Mucosa of rectum (tissue), 2 donors: ENCODE data around the gene GPR176.

Source experiments
- H3K27ac ChIP-seq, 2 donors: one replicate each; pipeline ENCODE4 v1.7.0; 2013; ENCODE audit warnings: inconsistent platforms in 2 of 2, low read depth in 2 of 2, low read length in 2 of 2
- H3K27me3 ChIP-seq, 2 donors: one replicate each; pipeline ENCODE4 v1.7.0; 2013; ENCODE audit warnings: low read length in 2 of 2; ENCODE audit not compliant: control insufficient read depth in 2 of 2, insufficient read depth in 2 of 2
- H3K36me3 ChIP-seq, 2 donors: one replicate each; pipeline ENCODE4 v1.7.0; 2013; ENCODE audit warnings: low read length in 2 of 2; ENCODE audit not compliant: control insufficient read depth in 2 of 2, insufficient read depth in 2 of 2
- H3K4me1 ChIP-seq, 2 donors: one replicate each; pipeline ENCODE4 v1.7.0; 2013; ENCODE audit warnings: low read length in 2 of 2, mild to moderate bottlenecking in 1 of 2; ENCODE audit not compliant: control insufficient read depth in 2 of 2, insufficient read depth in 2 of 2
- H3K4me3 ChIP-seq, 2 donors: one replicate each; pipeline ENCODE4 v1.7.0; 2013; ENCODE audit warnings: low read length in 2 of 2
- H3K9ac ChIP-seq, 2 donors: one replicate each; pipeline ENCODE4 v1.7.0; 2013; ENCODE audit warnings: low read length in 2 of 2, low read depth in 1 of 2, mild to moderate bottlenecking in 1 of 2
- H3K9me3 ChIP-seq, 2 donors: one replicate each; pipeline ENCODE4 v1.7.0; 2013; ENCODE audit warnings: low read length in 2 of 2; ENCODE audit not compliant: control insufficient read depth in 2 of 2
- donor health status: healthy.
- donor health status: Normal muscosa, but diverticular disease.

Gene GPR176

DNA sequence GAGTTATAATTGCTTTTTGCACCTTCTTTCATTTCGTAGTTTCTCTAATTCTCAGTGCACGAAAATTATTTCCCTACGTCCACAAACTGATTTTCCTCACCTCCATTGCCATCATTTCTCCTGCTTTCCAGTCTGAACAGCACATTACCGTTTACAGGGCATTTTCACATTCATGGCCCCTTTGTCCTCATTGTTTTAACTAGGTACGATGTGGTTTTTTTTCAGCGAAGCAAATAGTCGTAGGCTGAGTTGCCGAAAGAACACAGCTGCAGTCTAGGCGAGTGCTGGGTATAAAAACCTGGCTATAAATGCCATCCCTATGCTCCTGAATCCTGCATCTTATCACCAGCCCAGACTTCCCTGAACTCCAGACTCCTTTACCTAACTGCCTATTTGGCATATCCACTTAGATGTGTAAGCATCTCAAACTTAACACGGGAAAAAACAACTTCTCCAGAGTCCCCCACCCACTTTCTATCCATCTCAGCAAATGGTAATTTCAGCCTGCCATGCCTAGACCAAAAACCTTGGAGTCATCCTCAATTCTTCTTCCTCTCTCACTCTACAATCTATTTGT, 136.7 kb downstream of the GPR176 start:
- H3K4me1 ChIP-seq = peaks cover 5 to 10% of the 10 kb centered on the region in 2 donors
- H3K4me3 ChIP-seq = peak overlapping the region; percentile 90 to 98
- H3K27ac ChIP-seq = peak overlapping the region; percentile 56 to 76
- no peaks in the 10 kb centered on the region for H3K36me3 ChIP-seq
- H3K27me3 ChIP-seq = no peaks in the 10 kb centered on the region
- H3K9me3 ChIP-seq = no peaks in the 10 kb centered on the region
- peak overlapping the region; percentile 76 to 88 for H3K9ac ChIP-seq

DNA sequence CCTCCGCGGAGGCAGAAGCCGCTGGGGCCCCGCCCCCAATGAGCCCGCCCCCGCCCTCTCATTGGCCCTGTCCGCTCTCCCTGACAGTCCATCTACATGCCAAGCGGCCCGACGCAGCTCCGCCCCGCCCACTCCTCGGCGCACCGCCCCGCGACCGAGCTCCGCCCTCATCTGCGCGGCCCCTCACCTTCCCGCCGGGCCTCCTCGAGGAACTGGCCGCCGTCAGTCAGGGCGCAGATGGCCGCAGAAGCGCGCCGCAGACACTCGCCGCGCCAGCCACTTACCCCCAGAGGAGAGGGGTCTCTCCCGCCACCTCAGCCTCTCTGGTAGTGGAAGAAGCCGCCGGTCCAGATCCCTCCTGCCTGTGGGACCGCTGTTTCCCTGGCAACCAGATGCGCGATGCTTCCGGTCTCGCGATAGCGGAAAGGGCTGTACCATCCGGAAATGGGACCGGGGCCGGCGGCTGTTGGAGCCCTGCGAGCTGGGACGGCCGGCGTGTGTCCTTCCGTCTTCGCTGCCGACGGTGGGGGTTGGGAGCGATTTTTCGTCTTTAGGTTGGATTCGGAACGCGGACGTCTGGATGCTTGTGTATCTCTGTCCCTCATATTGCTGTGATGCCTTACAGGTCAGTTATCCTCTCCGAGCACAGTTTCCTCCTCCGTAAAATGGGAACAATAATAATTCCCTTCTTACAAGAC, 137.5 kb downstream of the GPR176 start, which contains the start of gene FSIP1:
TSS of gene FSIP1 (minus strand) at position 401 of the 698 bp plus-strand sequence. CDS start 6,317 bp downstream, outside the sequence.
- Histone ChIP-seq H3K27me3 (no peaks in the 10 kb centered on the region), H3K36me3 (no peaks in the 10 kb centered on the region), H3K4me1 (peaks cover 5 to 10% of the 10 kb centered on the region in 2 donors), H3K9ac (peak within 1 kb of the TSS; percentile 76 to 88), H3K4me3 (peak within 1 kb of the TSS; percentile 90 to 98), H3K27ac (peak within 1 kb of the TSS; percentile 58 to 76), H3K9me3 (no peaks in the 10 kb centered on the region)

GRCh38 chr15:39781967-39782302, 138.1 kb downstream of the GPR176 start:
- H3K27me3 ChIP-seq = no peaks in the 10 kb centered on the region
- H3K36me3 ChIP-seq = no peaks in the 10 kb centered on the region
- H3K27ac ChIP-seq = peak overlapping the region; percentile 39 to 57
- H3K9me3 ChIP-seq = no peaks in the 10 kb centered on the region
- no peak overlapping the region for H3K9ac ChIP-seq
- peaks cover 5 to 10% of the 10 kb centered on the region in 2 donors for H3K4me1 ChIP-seq
- peak overlapping the region; percentile 20 to 98 for H3K4me3 ChIP-seq

DNA sequence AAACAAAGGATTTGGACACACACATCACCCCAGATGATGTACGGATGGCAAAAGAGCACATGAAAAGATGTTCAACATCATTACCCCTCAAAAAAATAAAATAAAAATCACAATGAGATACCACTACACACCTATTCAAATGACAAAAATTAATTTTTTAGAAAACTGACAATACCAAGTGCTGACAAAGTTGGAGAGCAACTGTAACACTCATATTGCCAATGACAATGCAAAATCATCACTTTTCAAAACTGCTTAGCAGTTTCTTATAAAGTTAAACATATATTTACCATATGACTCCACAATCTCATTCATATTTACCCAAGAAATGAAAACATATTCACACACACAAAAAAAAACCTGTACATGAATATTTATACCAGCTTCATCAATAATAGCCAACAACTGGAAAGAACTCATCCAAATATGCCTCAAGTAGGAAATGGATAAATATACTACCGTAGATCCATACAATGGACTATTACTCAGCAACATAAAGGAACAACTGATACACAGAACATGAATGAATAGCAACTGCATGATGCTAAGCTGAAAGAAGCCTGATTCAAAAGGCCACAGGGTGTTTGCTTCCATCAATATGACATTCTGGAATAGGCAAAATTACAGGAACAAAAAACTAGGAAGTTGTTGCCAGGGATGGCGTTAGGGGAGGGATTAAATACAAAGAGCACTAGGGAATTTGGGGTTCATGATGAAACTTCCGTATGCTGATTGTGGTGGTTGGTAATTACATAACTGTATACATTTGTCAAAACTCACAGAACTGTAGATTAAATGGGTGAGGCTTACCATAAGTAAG, 138.7 kb downstream of the GPR176 start:
- no peak overlapping the region for H3K9ac ChIP-seq
- no peaks in the 10 kb centered on the region for H3K27me3 ChIP-seq
- H3K9me3 ChIP-seq = no peaks in the 10 kb centered on the region
- peaks cover 5 to 10% of the 10 kb centered on the region in 2 donors for H3K4me1 ChIP-seq
- no peak overlapping the region for H3K4me3 ChIP-seq
- H3K27ac ChIP-seq = no peak overlapping the region
- no peaks in the 10 kb centered on the region for H3K36me3 ChIP-seq

DNA sequence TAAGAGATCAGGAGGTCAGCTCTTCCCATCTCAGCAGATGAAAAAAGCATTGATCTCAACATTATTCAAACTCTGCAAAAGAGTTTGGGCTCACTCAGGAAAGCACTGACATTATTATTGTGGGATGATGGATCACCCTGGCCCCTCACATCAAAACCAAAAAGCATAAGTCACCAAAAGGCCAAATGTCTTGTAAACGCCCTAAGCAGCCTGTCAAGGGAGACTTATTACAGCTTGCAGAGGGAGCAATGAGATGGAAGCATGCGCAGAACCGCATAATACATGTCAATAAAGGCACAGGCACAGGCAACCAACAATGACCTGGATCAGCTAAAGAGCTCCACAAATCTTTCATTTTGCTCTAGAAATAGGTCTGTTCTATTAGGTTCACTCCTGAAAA, 142.0 kb downstream of the GPR176 start:
- H3K36me3 ChIP-seq = no peaks in the 10 kb centered on the region

DNA sequence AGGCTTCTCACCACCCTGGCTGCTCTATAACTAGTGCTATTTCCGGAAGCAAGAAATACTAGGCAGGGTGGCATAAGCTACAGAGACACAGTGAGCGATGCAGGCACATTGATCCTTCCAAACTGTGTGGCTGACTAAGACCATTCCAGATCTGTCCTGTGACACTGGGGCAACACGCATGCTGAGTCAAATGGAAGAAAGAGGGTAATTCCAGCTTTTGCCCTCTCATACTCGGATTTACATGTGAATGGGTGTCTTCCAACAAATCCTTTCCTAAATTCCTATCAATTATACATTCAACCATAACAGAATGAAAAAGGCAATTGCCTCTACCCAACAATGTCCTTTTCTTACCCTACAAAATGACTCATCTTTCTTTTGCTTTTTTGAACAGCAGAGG, 142.6 kb downstream of the GPR176 start:
- no peaks in the 10 kb centered on the region for H3K9me3 ChIP-seq
- H3K27ac ChIP-seq = no peak overlapping the region
- no peak overlapping the region for H3K9ac ChIP-seq
- H3K36me3 ChIP-seq = no peaks in the 10 kb centered on the region
- no peaks in the 10 kb centered on the region for H3K27me3 ChIP-seq
- H3K4me3 ChIP-seq = no peak overlapping the region
- no peaks in the 10 kb centered on the region for H3K4me1 ChIP-seq

More for the DNA sequence above, 142.0 kb downstream of the GPR176 start:
- Histone ChIP-seq H3K4me1 (no peaks in the 10 kb centered on the region), H3K9ac (no peak overlapping the region), H3K4me3 (no peak overlapping the region), H3K27me3 (no peaks in the 10 kb centered on the region), H3K9me3 (no peaks in the 10 kb centered on the region), H3K27ac (no peak overlapping the region)

DNA sequence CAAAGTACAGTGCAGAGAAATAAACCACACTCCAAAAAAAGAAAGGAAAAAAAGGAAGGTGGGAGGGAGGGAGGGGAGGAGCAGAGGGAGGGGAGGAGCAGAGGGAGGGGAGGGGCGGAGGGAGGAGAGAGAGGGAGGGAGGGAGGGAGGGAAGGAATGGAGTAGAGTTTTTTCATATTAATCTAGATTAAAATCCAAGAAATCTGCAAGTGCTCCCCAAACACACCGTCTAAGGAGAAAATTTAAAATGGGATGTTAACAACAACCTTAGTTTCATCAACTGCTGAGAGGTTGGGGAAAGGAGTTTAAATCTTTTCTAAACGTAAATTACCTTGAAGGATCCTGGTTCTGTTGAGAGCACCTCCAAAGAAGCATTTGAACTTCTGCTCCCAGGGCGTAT, 144.0 kb downstream of the GPR176 start:
- Histone ChIP-seq H3K9ac (no peak overlapping the region), H3K27me3 (no peaks in the 10 kb centered on the region), H3K9me3 (no peaks in the 10 kb centered on the region), H3K4me1 (no peaks in the 10 kb centered on the region), H3K4me3 (no peak overlapping the region), H3K36me3 (no peaks in the 10 kb centered on the region), H3K27ac (no peak overlapping the region)

GRCh38 chr15:39774688-39775267, 145.3 kb downstream of the GPR176 start:
- no peaks in the 10 kb centered on the region for H3K9me3 ChIP-seq

GRCh38 chr15:39770748-39771689, 149.0 kb downstream of the GPR176 start:
- H3K27ac ChIP-seq = peak overlapping the region; percentile 0 to 21
- no peaks in the 10 kb centered on the region for H3K9me3 ChIP-seq
- H3K4me3 ChIP-seq = no peak overlapping the region
- no peaks in the 10 kb centered on the region for H3K4me1 ChIP-seq
- no peaks in the 10 kb centered on the region for H3K36me3 ChIP-seq
- peak overlapping the region in 1 of 2 donors; percentile 14 for H3K9ac ChIP-seq
- H3K27me3 ChIP-seq = no peaks in the 10 kb centered on the region

More at GRCh38 chr15:39774688-39775267, 145.3 kb downstream of the GPR176 start:
- no peak overlapping the region for H3K27ac ChIP-seq
- no peaks in the 10 kb centered on the region for H3K36me3 ChIP-seq
- H3K9ac ChIP-seq = no peak overlapping the region
- H3K27me3 ChIP-seq = no peaks in the 10 kb centered on the region
- H3K4me1 ChIP-seq = no peaks in the 10 kb centered on the region
- no peak overlapping the region for H3K4me3 ChIP-seq
